ENCODE measurements around the gene KCNIP1. TPM values are rescaled to one million over a fixed set of nuclear protein-coding genes. Genes with fewer than 3 reads are reported as not detected.
"Not testable (repeated sequence)": the region's sequence is repeated elsewhere in the genome, so short reads cannot be mapped to it uniquely, and the experiment has no call there.

Gene KCNIP1
- polyA plus RNA-seq, 1 donor from 2014 or later, result 13.8 TPM

GRCh38 chr5:170753311-170753710 lies 249.5 kb downstream of the KCNIP1 start:
- TF ChIP-seq RAD21 (conservative IDR thresholded peaks at IDR 0.05) (no peak), REST (IDR thresholded peaks at IDR 0.05; ENCODE audit: borderline replicate concordance) (no peak), SMC3 (conservative IDR thresholded peaks at IDR 0.05; ENCODE audit: poor library complexity) (no peak), POLR2AphosphoS5 (IDR thresholded peaks at IDR 0.05) (no peak)
- Histone ChIP-seq H3K9me3 (ENCODE audit: low read length) (no peaks in the 10 kb centered on the region), H3K79me2 (replicated peaks; ENCODE audit: insufficient read depth, low read length) (no peaks in the 10 kb centered on the region), H3K36me3 (ENCODE audit: insufficient read depth, low read length) (no peaks in the 10 kb centered on the region), H3K4me3 (ENCODE audit: low read length) (no peak overlapping the region), H3K27me3 (ENCODE audit: insufficient read depth, low read depth, low read length) (peaks cover 2% of the 10 kb centered on the region), H2AFZ (ENCODE audit: low read depth, low read length) (no peak overlapping the region), H3K4me2 (ENCODE audit: low read length) (no peak overlapping the region), H3F3A (ENCODE audit: insufficient read depth, low read length, poor library complexity, severe bottlenecking) (no peaks in the 10 kb centered on the region), H3K27ac (ENCODE audit: low read length) (no peak overlapping the region), H4K20me1 (ENCODE audit: insufficient read depth) (no peaks in the 10 kb centered on the region), H3K9ac (ENCODE audit: low read length) (no peak overlapping the region), H3K9me2 (ENCODE audit: insufficient read depth, low read length) (no peaks in the 10 kb centered on the region)

DNA sequence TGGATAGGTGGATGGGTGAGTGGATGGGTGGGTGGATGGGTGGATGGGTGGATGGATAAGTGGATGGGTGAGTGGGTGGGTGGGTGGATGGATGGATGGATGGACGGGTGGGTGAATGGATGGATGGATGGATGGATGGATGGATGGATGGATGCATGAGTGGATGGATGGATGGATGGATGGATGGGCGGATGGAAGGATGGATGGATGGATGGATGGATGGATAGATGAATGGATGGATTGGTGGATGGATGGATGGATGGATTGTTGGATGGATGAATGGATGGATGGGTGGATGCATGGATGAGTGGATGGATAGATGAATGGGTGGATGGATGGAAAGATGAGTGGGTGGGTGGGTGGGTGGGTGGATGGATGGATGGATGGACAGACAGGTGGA lies 250.7 kb downstream of the KCNIP1 start:
- H3K4me3 ChIP-seq (ENCODE audit: low read length); H3K79me2 ChIP-seq (replicated peaks; ENCODE audit: insufficient read depth, low read length); H3F3A ChIP-seq (ENCODE audit: insufficient read depth, low read length, poor library complexity, severe bottlenecking); H3K27ac ChIP-seq (ENCODE audit: low read length); H3K27me3 ChIP-seq (ENCODE audit: insufficient read depth, low read depth, low read length); H2AFZ ChIP-seq (ENCODE audit: low read depth, low read length); H4K20me1 ChIP-seq (ENCODE audit: insufficient read depth); H3K9ac ChIP-seq (ENCODE audit: low read length); H3K4me2 ChIP-seq (ENCODE audit: low read length); H3K36me3 ChIP-seq (ENCODE audit: insufficient read depth, low read length); H3K9me2 ChIP-seq (ENCODE audit: insufficient read depth, low read length); H3K9me3 ChIP-seq (ENCODE audit: low read length): not testable (repeated sequence)

- Histone ChIP-seq H3K4me2 (ENCODE audit: low read length) (no peak overlapping the region), H2AFZ (ENCODE audit: low read depth, low read length) (no peak overlapping the region), H3K9me3 (ENCODE audit: low read length) (no peaks in the 10 kb centered on the region), H3K27me3 (ENCODE audit: insufficient read depth, low read depth, low read length) (no peaks in the 10 kb centered on the region), H3K9me2 (ENCODE audit: insufficient read depth, low read length) (no peaks in the 10 kb centered on the region), H3K27ac (ENCODE audit: low read length) (no peak overlapping the region), H4K20me1 (ENCODE audit: insufficient read depth) (no peaks in the 10 kb centered on the region), H3K9ac (ENCODE audit: low read length) (no peak overlapping the region), H3K36me3 (ENCODE audit: insufficient read depth, low read length) (no peaks in the 10 kb centered on the region), H3K4me3 (ENCODE audit: low read length) (no peak overlapping the region), H3K79me2 (replicated peaks; ENCODE audit: insufficient read depth, low read length) (no peaks in the 10 kb centered on the region), H3F3A (ENCODE audit: insufficient read depth, low read length, poor library complexity, severe bottlenecking) (no peaks in the 10 kb centered on the region)
- no peak for TF ChIP-seq RAD21 (conservative IDR thresholded peaks at IDR 0.05)
- TF ChIP-seq EP300 (conservative IDR thresholded peaks at IDR 0.05; ENCODE audit: poor library complexity, severe bottlenecking), result no peak
These were observed 252.0 kb downstream of the KCNIP1 start for GRCh38 chr5:170755679-170756456.

DNA sequence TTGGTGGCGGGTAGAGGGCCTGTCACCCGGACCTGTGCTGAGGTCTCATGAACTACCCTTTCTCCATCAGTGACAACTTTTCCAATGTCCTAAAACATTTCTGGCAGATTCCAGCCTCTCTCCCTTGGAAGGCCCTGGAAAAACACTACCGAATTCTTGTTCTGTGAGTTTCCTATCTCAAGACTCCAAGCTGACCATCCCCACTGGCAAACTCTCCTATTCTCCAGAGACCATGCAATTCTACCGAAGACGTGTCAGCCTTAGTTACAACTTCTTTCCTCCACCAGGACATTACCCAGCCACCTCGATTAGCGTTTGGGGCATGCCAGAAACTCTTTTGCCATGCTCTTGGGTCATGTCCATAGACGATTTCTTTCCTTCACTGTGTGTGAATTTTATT lies 252.9 kb downstream of the KCNIP1 start:
- no peak for TF ChIP-seq EZH2 (IDR thresholded peaks at IDR 0.05; ENCODE audit: borderline replicate concordance, insufficient read depth, low read length, poor library complexity, severe bottlenecking)
- TF ChIP-seq CTCF (IDR thresholded peaks at IDR 0.05; ENCODE audit: poor library complexity, severe bottlenecking), result no peak
- TF ChIP-seq EP300 (conservative IDR thresholded peaks at IDR 0.05; ENCODE audit: poor library complexity, severe bottlenecking), result no peak
- TF ChIP-seq RAD21 (conservative IDR thresholded peaks at IDR 0.05), result no peak
- no peak for TF ChIP-seq REST (IDR thresholded peaks at IDR 0.05; ENCODE audit: borderline replicate concordance)
- no peak for TF ChIP-seq POLR2AphosphoS5 (IDR thresholded peaks at IDR 0.05)
- no peak for TF ChIP-seq SMC3 (conservative IDR thresholded peaks at IDR 0.05; ENCODE audit: poor library complexity)
- no peak for TF ChIP-seq TAF1 (IDR thresholded peaks at IDR 0.05; ENCODE audit: low read depth)
- no peaks in the 10 kb centered on the region for H3F3A ChIP-seq (ENCODE audit: insufficient read depth, low read length, poor library complexity, severe bottlenecking)

More for the DNA sequence above, 252.9 kb downstream of the KCNIP1 start:
- no peaks in the 10 kb centered on the region for H4K20me1 ChIP-seq (ENCODE audit: insufficient read depth)
- no peaks in the 10 kb centered on the region for H3K27me3 ChIP-seq (ENCODE audit: insufficient read depth, low read depth, low read length)
- H3K27ac ChIP-seq (ENCODE audit: low read length), result no peak overlapping the region
- H3K4me2 ChIP-seq (ENCODE audit: low read length), result no peak overlapping the region
- H3K4me3 ChIP-seq (ENCODE audit: low read length), result no peak overlapping the region
- no peaks in the 10 kb centered on the region for H3K9me2 ChIP-seq (ENCODE audit: insufficient read depth, low read length)
- H3K79me2 ChIP-seq (replicated peaks; ENCODE audit: insufficient read depth, low read length), result no peaks in the 10 kb centered on the region
- no peaks in the 10 kb centered on the region for H3K36me3 ChIP-seq (ENCODE audit: insufficient read depth, low read length)
- H2AFZ ChIP-seq (ENCODE audit: low read depth, low read length), result no peak overlapping the region
- no peaks in the 10 kb centered on the region for H3K9me3 ChIP-seq (ENCODE audit: low read length)
- no peak overlapping the region for H3K9ac ChIP-seq (ENCODE audit: low read length)
